IPS-18c (cell line): Measurements from ENCODE around the gene GPD2.

Source experiments
- H3K4me3 ChIP-seq: 2 replicates; pipeline ENCODE4 v1.7.0; 2013; ENCODE audit warnings: low read depth, mild to moderate bottlenecking, low read length, moderate library complexity; ENCODE audit not compliant: insufficient read depth
- H3K9me3 ChIP-seq: one replicate; pipeline ENCODE4 v1.6.1; 2013; ENCODE audit warnings: mild to moderate bottlenecking, low read length, moderate library complexity; ENCODE audit not compliant: control insufficient read depth, insufficient read depth

Gene GPD2

GRCh38 chr2:156539086-156539860, 103.1 kb downstream of the GPD2 start:
- no peaks in the 10 kb centered on the region for H3K9me3 ChIP-seq
- no peak overlapping the region for H3K4me3 ChIP-seq

- H3K4me3 ChIP-seq: no peak overlapping the region
- no peaks in the 10 kb centered on the region for H3K9me3 ChIP-seq
Observed at GRCh38 chr2:156540706-156541105, 104.5 kb downstream of the GPD2 start.

GRCh38 chr2:156541229-156541628, 105.0 kb downstream of the GPD2 start:
- Histone ChIP-seq H3K4me3 (no peak overlapping the region), H3K9me3 (no peaks in the 10 kb centered on the region)

GRCh38 chr2:156541706-156542105, 105.5 kb downstream of the GPD2 start:
- no peaks in the 10 kb centered on the region for H3K9me3 ChIP-seq

GRCh38 chr2:156548413-156548812, 112.2 kb downstream of the GPD2 start:
- Histone ChIP-seq H3K9me3 (no peaks in the 10 kb centered on the region), H3K4me3 (no peak overlapping the region)

More at GRCh38 chr2:156541706-156542105, 105.5 kb downstream of the GPD2 start:
- H3K4me3 ChIP-seq: no peak overlapping the region

GRCh38 chr2:156553714-156554442, 117.7 kb downstream of the GPD2 start:
- Histone ChIP-seq H3K9me3 (no peaks in the 10 kb centered on the region), H3K4me3 (no peak overlapping the region)

- H3K4me3 ChIP-seq: no peak overlapping the region
- no peaks in the 10 kb centered on the region for H3K9me3 ChIP-seq
Observed at GRCh38 chr2:156561326-156561725, 125.1 kb downstream of the GPD2 start.

GRCh38 chr2:156562124-156562523, 125.9 kb downstream of the GPD2 start:
- Histone ChIP-seq H3K9me3 (no peaks in the 10 kb centered on the region), H3K4me3 (no peak overlapping the region)

GRCh38 chr2:156563994-156564753, 128.0 kb downstream of the GPD2 start:
- no peaks in the 10 kb centered on the region for H3K9me3 ChIP-seq

GRCh38 chr2:156565066-156565710, 129.0 kb downstream of the GPD2 start:
- no peaks in the 10 kb centered on the region for H3K9me3 ChIP-seq
- no peak overlapping the region for H3K4me3 ChIP-seq

More at GRCh38 chr2:156563994-156564753, 128.0 kb downstream of the GPD2 start:
- H3K4me3 ChIP-seq: no peak overlapping the region

GRCh38 chr2:156573710-156574109, 137.5 kb downstream of the GPD2 start:
- no peak overlapping the region for H3K4me3 ChIP-seq

GRCh38 chr2:156574112-156574511, 137.9 kb downstream of the GPD2 start:
- Histone ChIP-seq H3K9me3 (no peaks in the 10 kb centered on the region), H3K4me3 (no peak overlapping the region)

More at GRCh38 chr2:156573710-156574109, 137.5 kb downstream of the GPD2 start:
- no peaks in the 10 kb centered on the region for H3K9me3 ChIP-seq

GRCh38 chr2:156576005-156576404, 139.8 kb downstream of the GPD2 start:
- no peak overlapping the region for H3K4me3 ChIP-seq
- H3K9me3 ChIP-seq: no peaks in the 10 kb centered on the region

GRCh38 chr2:156580501-156580900, 144.3 kb downstream of the GPD2 start:
- Histone ChIP-seq H3K4me3 (no peak overlapping the region), H3K9me3 (no peaks in the 10 kb centered on the region)

- Histone ChIP-seq H3K9me3 (no peaks in the 10 kb centered on the region), H3K4me3 (no peak overlapping the region)
Observed at GRCh38 chr2:156581280-156581679, 145.1 kb downstream of the GPD2 start.

- no peaks in the 10 kb centered on the region for H3K9me3 ChIP-seq
- no peak overlapping the region for H3K4me3 ChIP-seq
Observed at GRCh38 chr2:156585457-156585856, 149.3 kb downstream of the GPD2 start.

- H3K9me3 ChIP-seq: no peaks in the 10 kb centered on the region
- no peak overlapping the region for H3K4me3 ChIP-seq
Observed at GRCh38 chr2:156586621-156587020, 150.4 kb downstream of the GPD2 start.
